LNCAP (cell line): ENCODE results near the gene ALDOA.
A peak's percentile ranks its signal among the peaks of the same experiment; 100 is the strongest.

Source experiments
- CTCF ChIP-seq: fragments of 450-650 bp; IDR thresholded peaks from 2 replicates; pipeline ENCODE4 v1.5.1; 2017; ENCODE audit warnings: mild to moderate bottlenecking

ALDOA gene

DNA sequence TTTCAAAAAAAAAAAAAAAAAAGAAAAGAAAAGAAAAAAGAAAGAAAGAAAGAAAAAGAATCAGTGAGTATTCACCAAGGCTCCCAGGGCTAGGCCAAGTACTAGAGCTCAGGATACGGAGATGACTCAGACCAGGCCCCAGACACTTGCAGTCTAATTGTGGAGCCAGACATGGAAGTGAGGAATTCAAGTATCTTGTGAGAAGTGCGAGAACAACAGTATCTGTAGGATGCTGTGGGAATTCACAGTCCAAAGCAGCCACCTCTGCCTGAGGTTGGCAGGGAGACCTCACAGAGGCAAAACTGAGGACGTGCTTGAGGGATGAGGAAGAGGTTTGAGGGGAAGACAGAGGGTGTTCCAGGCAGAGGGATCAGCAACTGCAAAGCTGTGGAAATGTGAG is 14.0 kb upstream of the ALDOA start:
- TF ChIP-seq CTCF: no peak

- no peak for TF ChIP-seq CTCF
Observed at GRCh38 chr16:30052671-30053372, 12.7 kb upstream of the ALDOA start.

GRCh38 chr16:30053376-30054015 is 12.1 kb upstream of the ALDOA start:
- TF ChIP-seq CTCF: no peak

DNA sequence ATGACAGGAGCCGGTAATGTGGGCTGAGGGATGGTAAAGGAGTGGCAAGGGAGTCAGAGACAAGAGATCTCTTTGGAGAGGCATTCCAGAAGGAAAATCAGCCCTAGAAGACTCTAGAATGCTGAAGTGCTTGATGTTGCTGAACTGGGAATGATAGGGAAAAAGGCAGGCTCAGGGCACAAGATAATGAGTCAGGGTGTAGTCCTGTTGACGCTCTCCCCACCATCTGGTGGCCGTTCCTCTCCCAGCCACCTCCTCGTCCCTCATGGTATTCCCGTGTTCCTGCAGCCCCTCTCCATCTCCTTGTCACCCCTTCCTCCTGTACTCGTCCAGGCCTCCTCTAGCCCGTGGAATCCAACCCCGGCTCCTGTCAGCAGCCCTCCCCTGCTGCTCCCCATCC is 11.1 kb upstream of the ALDOA start:
- no peak for TF ChIP-seq CTCF

GRCh38 chr16:30054959-30055553 is 10.5 kb upstream of the ALDOA start:
- TF ChIP-seq CTCF: peak; percentile 41; the same call in 1 of the 2 replicates

DNA sequence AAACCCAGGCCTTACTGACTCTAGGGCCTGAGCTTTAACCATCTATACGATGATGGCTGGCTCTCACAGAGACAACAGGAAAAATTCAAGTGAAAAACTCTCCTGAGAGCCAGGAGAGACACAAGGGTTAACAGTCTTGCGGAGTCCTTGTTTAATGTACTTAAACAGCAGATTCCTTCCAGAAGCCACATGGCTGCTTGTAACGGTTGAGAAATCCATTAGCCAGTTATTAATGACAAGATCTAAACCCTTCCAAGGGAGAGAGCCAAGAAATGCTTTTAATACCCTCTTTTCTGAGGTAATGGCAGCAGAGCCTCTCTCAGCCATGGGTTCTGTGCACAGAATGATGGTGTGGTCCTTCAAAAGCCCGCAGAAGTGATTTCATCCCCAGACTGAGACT is 5.2 kb upstream of the ALDOA start:
- TF ChIP-seq CTCF: no peak

DNA sequence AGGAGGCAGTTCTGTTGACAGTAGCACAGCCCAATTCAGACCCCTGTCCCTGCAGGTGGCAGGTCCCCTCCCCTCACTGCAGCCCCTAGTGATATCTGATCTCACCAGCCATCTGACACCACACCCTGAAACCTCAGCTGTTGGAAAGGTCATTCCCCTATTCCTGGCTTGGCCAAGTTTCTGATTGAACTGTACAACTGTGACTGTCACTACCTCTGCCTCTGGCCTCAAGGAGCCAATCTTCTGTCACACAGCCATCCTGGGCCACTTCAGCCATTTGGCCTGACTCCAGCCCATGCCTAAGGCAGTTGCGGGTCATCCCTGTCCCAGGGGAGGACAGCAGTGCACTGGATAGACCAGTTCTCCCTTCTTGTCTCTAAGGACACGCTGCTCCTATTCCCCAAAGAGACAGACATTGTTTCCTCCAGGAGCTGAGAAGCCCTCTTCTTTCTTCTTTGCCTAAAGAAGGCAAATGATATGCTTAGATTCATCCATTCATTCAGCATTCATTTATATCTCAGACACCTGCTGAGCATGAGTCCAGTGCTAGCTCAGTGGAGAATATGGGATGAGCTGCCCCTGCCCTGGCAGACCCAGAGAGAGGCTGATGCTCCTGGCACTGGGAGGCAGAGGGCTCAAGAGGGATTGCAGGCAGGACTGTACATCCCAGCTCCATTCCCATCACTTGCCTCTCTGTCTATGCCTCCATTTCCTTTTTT is 4.6 kb upstream of the ALDOA start:
- TF ChIP-seq CTCF: no peak
